GM23338 (cell line): ENCODE data around the gene GAS1. TPM values are rescaled to one million over a fixed set of nuclear protein-coding genes. Genes with fewer than 3 reads are reported as not detected.
A peak's percentile ranks its signal among the peaks of the same experiment; 100 is the strongest.

Source experiments
- ATAC-seq: fragments of 200-7000 bp; cut with Tn5 transposase; 3 replicates; pipeline ENCODE4 v1.9.1; 2020
- DNase-seq: peaks from one replicate; pipeline ENCODE4 v3.0.0-alpha.2; 2015; ENCODE audit warnings: low spot score
- H2AFZ ChIP-seq: fragments of 200-600 bp; sonication (generic); 2 replicates; pipeline ENCODE4 v1.8.0; 2016; ENCODE audit warnings: antibody characterized with exemption, mild to moderate bottlenecking, moderate library complexity
- H3F3A ChIP-seq: fragments of 200-600 bp; sonication (generic); replicated peaks from 2 replicates; pipeline ENCODE4 v1.8.0; 2017; ENCODE audit warnings: antibody characterized with exemption, mixed run types, low read depth
- H3K27ac ChIP-seq: fragments of 200-600 bp; sonication (generic); 2 replicates; pipeline ENCODE4 v1.6.1; 2016; ENCODE audit warnings: low read depth
- H3K27me3 ChIP-seq: fragments of 200-600 bp; sonication (generic); 2 replicates; pipeline ENCODE4 v1.8.0; 2016; ENCODE audit warnings: mild to moderate bottlenecking, mixed run types, moderate library complexity; ENCODE audit not compliant: insufficient read depth
- H3K36me3 ChIP-seq: fragments of 200-600 bp; sonication (generic); 2 replicates; pipeline ENCODE4 v1.8.0; 2016; ENCODE audit warnings: mild to moderate bottlenecking; ENCODE audit not compliant: insufficient read depth
- H3K4me1 ChIP-seq: fragments of 200-600 bp; sonication (generic); 2 replicates; pipeline ENCODE4 v1.8.0; 2016; ENCODE audit warnings: mild to moderate bottlenecking, moderate library complexity; ENCODE audit not compliant: insufficient read depth
- H3K4me2 ChIP-seq: fragments of 200-600 bp; sonication (generic); 2 replicates; pipeline ENCODE4 v1.7.1; 2017; ENCODE audit warnings: mixed run types
- H3K4me3 ChIP-seq: fragments of 200-600 bp; sonication (generic); 2 replicates; pipeline ENCODE4 v1.6.1; 2016; ENCODE audit warnings: mixed run types
- H3K79me2 ChIP-seq: fragments of 200-600 bp; sonication (generic); replicated peaks from 2 replicates; pipeline ENCODE4 v1.8.0; 2017; ENCODE audit warnings: mild to moderate bottlenecking; ENCODE audit not compliant: insufficient read depth
- H3K9me2 ChIP-seq: fragments of 200-600 bp; sonication (generic); 2 replicates; pipeline ENCODE4 v1.8.0; 2017; ENCODE audit not compliant: insufficient read depth
- H4K20me1 ChIP-seq: fragments of 200-600 bp; sonication (generic); replicated peaks from 2 replicates; pipeline ENCODE4 v1.8.0; 2017; ENCODE audit warnings: mild to moderate bottlenecking; ENCODE audit not compliant: insufficient read depth
- H3K27ac Mint-ChIP-seq: 2 replicates; pipeline ENCODE4 v1.8.0; 2020; ENCODE audit warnings: inconsistent platforms, mild to moderate bottlenecking, moderate library complexity, mixed read lengths
- H3K27me3 Mint-ChIP-seq: 3 replicates; pipeline ENCODE4 v1.8.0; 2022; ENCODE audit warnings: low read depth, mild to moderate bottlenecking, moderate library complexity, mixed read lengths, inconsistent platforms; ENCODE audit not compliant: insufficient read depth, poor library complexity
- H3K36me3 Mint-ChIP-seq: 3 replicates; pipeline ENCODE4 v1.8.0; 2021; ENCODE audit warnings: low read depth, mild to moderate bottlenecking, inconsistent platforms, moderate library complexity, mixed read lengths
- H3K4me1 Mint-ChIP-seq: 3 replicates; pipeline ENCODE4 v1.8.0; 2020; ENCODE audit warnings: mild to moderate bottlenecking, inconsistent platforms, mixed read lengths
- H3K4me3 Mint-ChIP-seq: 3 replicates; pipeline ENCODE4 v1.8.0; 2021; ENCODE audit warnings: moderate library complexity, mild to moderate bottlenecking, inconsistent platforms, mixed read lengths
- H3K9me3 Mint-ChIP-seq: 3 replicates; pipeline ENCODE4 v1.8.0; 2020; ENCODE audit warnings: moderate library complexity, mild to moderate bottlenecking, inconsistent platforms, mixed read lengths
- CTCF ChIP-seq, 2 experiments: fragments of 200-600 bp in 1 of 2; sonication (generic) in 1 of 2; conservative IDR thresholded peaks; 2 replicates each; pipeline versions ENCODE4 v1.5.1 to v1.6.1; 2016 to 2017; ENCODE audit warnings: antibody characterized with exemption in 2 of 2, low read depth in 2 of 2, mild to moderate bottlenecking in 2 of 2, moderate library complexity in 1 of 2
- EZH2 ChIP-seq: fragments of 200-600 bp; sonication (generic); IDR thresholded peaks from one replicate; pipeline ENCODE4 v1.8.0; 2017; ENCODE audit warnings: antibody characterized with exemption, mild to moderate bottlenecking, low read depth; ENCODE audit not compliant: unreplicated experiment
- NANOG ChIP-seq: IDR thresholded peaks from 2 replicates; pipeline ENCODE4 v1.6.1; 2016; ENCODE audit warnings: antibody characterized with exemption, borderline replicate concordance
- POLR2AphosphoS5 ChIP-seq: IDR thresholded peaks from 2 replicates; pipeline ENCODE4 v1.6.1; 2016; ENCODE audit warnings: antibody characterized with exemption, low read depth
- REST ChIP-seq: IDR thresholded peaks from one replicate; pipeline ENCODE4 v1.6.1; 2018; ENCODE audit warnings: antibody characterized with exemption; ENCODE audit not compliant: unreplicated experiment
- STAT1 ChIP-seq: IDR thresholded peaks from one replicate; pipeline ENCODE4 v1.6.1; 2016; ENCODE audit warnings: antibody characterized with exemption; ENCODE audit not compliant: unreplicated experiment
- ZNF331 ChIP-seq: fragments of 250-450 bp; sonication (Bioruptor Pico); IDR thresholded peaks from 2 replicates; pipeline ENCODE4 v1.5.0; 2020; ENCODE audit warnings: low read depth, mild to moderate bottlenecking, moderate library complexity
- polyA plus RNA-seq: library from polyadenylated mRNA; unstranded; fragments of >200 nt; fragmentation: Nextera tagmentation; extraction: Ambion mirVana; gene quantifications from 2 replicates; pipeline ENCODE4 v1.2.1, GENCODE V29; 2016
- total RNA-seq: library from RNA; depleted of rRNA; stranded (reverse); fragments of >200 nt; shearing (Covaris generic); gene quantifications from 2 replicates; pipeline ENCODE4 v1.2.3, GENCODE V29; 2014

Gene GAS1
- total and polyA plus RNA-seq, 2 experiments from 2014 or later = 1.4 to 7.7 TPM

- Histone ChIP-seq H3K27ac (no peak overlapping the region), H3K4me2 (peak overlapping the region; percentile 89), H3K36me3 (no peaks in the 10 kb centered on the region), H3K4me3 (peak overlapping the region; percentile 74), H3K4me1 (peaks cover 47% of the 10 kb centered on the region), H2AFZ (peak overlapping the region; percentile 69; the same call in 1 of the 2 replicates), H3F3A (0 out of 2 replicates have a peak, but pooled peaks cover 3% of the 10 kb centered on the region), H3K79me2 (no peaks in the 10 kb centered on the region), H4K20me1 (no peaks in the 10 kb centered on the region), H3K9me2 (no peaks in the 10 kb centered on the region; the same call in 1 of the 2 replicates), H3K27me3 (peaks cover 82% of the 10 kb centered on the region)
- DNase-seq (no peak), ATAC-seq (peak; percentile 10)
- Mint-ChIP-seq H3K4me1 (peaks cover 58% of the 10 kb centered on the region), H3K9me3 (peaks cover 2% of the 10 kb centered on the region; the same call in 2 of the 3 replicates), H3K27ac (no peak overlapping the region), H3K27me3 (peaks cover 64% of the 10 kb centered on the region), H3K4me3 (peak overlapping the region; percentile 91), H3K36me3 (peaks cover 5% of the 10 kb centered on the region)
- TF ChIP-seq REST (no peak), CTCF (conservative IDR thresholded peaks at IDR 0.05; ENCODE audit: low read depth in 2 of 2) (peak in 1 of 2 experiments; percentile 30; a peak in 1 of 4 replicates), EZH2 (peak; percentile 47)
Observed at GRCh38 chr9:86945728-86946200, 1.5 kb downstream of the GAS1 start.

GRCh38 chr9:86944796-86945727 lies 2.2 kb downstream of the GAS1 start:
- no peak for TF ChIP-seq ZNF331 (CRISPR knock-in tag)
- TF ChIP-seq EZH2 = no peak
- TF ChIP-seq POLR2AphosphoS5 = no peak
- TF ChIP-seq NANOG = no peak
- TF ChIP-seq STAT1 = no peak
- Histone ChIP-seq H3K4me3 (peak overlapping the region; percentile 74), H2AFZ (0 out of 2 replicates have a peak overlapping the region, but pooled peaks have one; percentile 53), H3K36me3 (no peaks in the 10 kb centered on the region), H3K9me2 (no peaks in the 10 kb centered on the region), H3K27me3 (peaks cover 80% of the 10 kb centered on the region), H4K20me1 (no peaks in the 10 kb centered on the region), H3K4me2 (peak overlapping the region; percentile 89), H3K4me1 (peaks cover 53% of the 10 kb centered on the region), H3F3A (0 out of 2 replicates have a peak, but pooled peaks cover 3% of the 10 kb centered on the region), H3K79me2 (no peaks in the 10 kb centered on the region), H3K27ac (no peak overlapping the region)
- Mint-ChIP-seq H3K27me3 (peaks cover 60% of the 10 kb centered on the region), H3K27ac (no peak overlapping the region), H3K9me3 (no peaks in the 10 kb centered on the region), H3K4me1 (peaks cover 62% of the 10 kb centered on the region), H3K36me3 (no peaks in the 10 kb centered on the region; the same call in 2 of the 3 replicates), H3K4me3 (peak overlapping the region; percentile 91)
- DNase-seq (peak; percentile 71), ATAC-seq (no peak; the same call in 2 of the 3 replicates)
